CD4-positive, alpha-beta T cell treated with Interferon gamma for 1 hour (primary cell): Measurements from ENCODE around the gene RGS6.
"Not testable (repeated sequence)": the region's sequence is repeated elsewhere in the genome, so short reads cannot be mapped to it uniquely, and the experiment has no call there.

Source experiments
- DNase-seq: peaks from one replicate; pipeline ENCODE4 v3.0.0-alpha.2; 2020

The RGS6 gene

GRCh38 chr14:71932229-71932981, at the start of gene RGS6:
TSS of gene RGS6 (plus strand) at chr14:71932429.
- DNase-seq = no peak

- DNase-seq = no peak
Observed at GRCh38 chr14:71883094-71883493, 49.1 kb upstream of the RGS6 start.

- DNase-seq = no peak
Observed at GRCh38 chr14:71885301-71885700, 46.9 kb upstream of the RGS6 start.

- not testable (repeated sequence) for DNase-seq
Observed at GRCh38 chr14:71887802-71888201, 44.4 kb upstream of the RGS6 start.

GRCh38 chr14:71890541-71890940, 41.7 kb upstream of the RGS6 start:
- no peak for DNase-seq

GRCh38 chr14:71891185-71891584, 41.0 kb upstream of the RGS6 start:
- DNase-seq = no peak

- no peak for DNase-seq
Observed at GRCh38 chr14:71891970-71892369, 40.3 kb upstream of the RGS6 start.

- DNase-seq = no peak
Observed at GRCh38 chr14:71905031-71905430, 27.2 kb upstream of the RGS6 start.

- no peak for DNase-seq
Observed at GRCh38 chr14:71905860-71906259, 26.4 kb upstream of the RGS6 start.

GRCh38 chr14:71907793-71908515, 24.3 kb upstream of the RGS6 start:
- DNase-seq = no peak

- DNase-seq = no peak
Observed at GRCh38 chr14:71911669-71912068, 20.6 kb upstream of the RGS6 start.

GRCh38 chr14:71913342-71913741, 18.9 kb upstream of the RGS6 start:
- no peak for DNase-seq

GRCh38 chr14:71918955-71919354, 13.3 kb upstream of the RGS6 start:
- no peak for DNase-seq

- DNase-seq = no peak
Observed at GRCh38 chr14:71923513-71923912, 8.7 kb upstream of the RGS6 start.

- DNase-seq = no peak
Observed at GRCh38 chr14:71931492-71932228, 569 bp upstream of the RGS6 start.

- no peak for DNase-seq
Observed at GRCh38 chr14:71933001-71933587, 865 bp downstream of the RGS6 start.

GRCh38 chr14:71938273-71938672, 6.0 kb downstream of the RGS6 start:
- DNase-seq = not testable (repeated sequence)

- not testable (repeated sequence) for DNase-seq
Observed at GRCh38 chr14:71939344-71939743, 7.1 kb downstream of the RGS6 start.

- DNase-seq = not testable (repeated sequence)
Observed at GRCh38 chr14:71940500-71940899, 8.3 kb downstream of the RGS6 start.

- not testable (repeated sequence) for DNase-seq
Observed at GRCh38 chr14:71941616-71942015, 9.4 kb downstream of the RGS6 start.

GRCh38 chr14:71942904-71943694, 10.9 kb downstream of the RGS6 start:
- DNase-seq = no peak

GRCh38 chr14:71943695-71944018, 11.4 kb downstream of the RGS6 start:
- DNase-seq = no peak
